ENCODE data around the gene MDH1B.

DNA sequence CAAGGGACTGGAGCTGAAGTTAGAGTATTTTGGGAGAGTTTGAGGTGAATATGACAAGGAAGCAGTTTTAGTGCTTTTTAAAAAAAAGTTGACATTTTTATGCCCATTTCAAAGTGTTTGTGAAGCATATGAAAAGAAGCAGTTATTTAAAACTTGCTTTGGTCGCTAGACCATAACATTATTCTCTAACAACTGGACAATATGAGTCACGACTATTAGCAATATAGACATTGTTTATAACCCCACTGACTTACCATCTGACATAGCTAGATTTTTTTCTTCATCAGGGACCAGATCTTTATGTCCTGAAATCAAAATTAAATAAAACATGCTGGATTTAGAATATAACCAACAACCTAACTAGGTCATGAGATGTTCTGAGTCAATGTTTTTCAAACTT is 24.3 kb downstream of the MDH1B start:
- TF ChIP-seq ZNF274 (IDR thresholded peaks at IDR 0.05; ENCODE audit: low read depth, low read length) (no peak), SUZ12 (IDR thresholded peaks at IDR 0.05; ENCODE audit: extremely low read depth, insufficient read depth, insufficient read length) (no peak), YY1 (IDR thresholded peaks at IDR 0.05; ENCODE audit: insufficient read depth, insufficient read length) (no peak)

Data from NT2/D1 (cell line).